IPS-18a (cell line): ENCODE measurements around the gene CEMP1.
A peak's percentile ranks its signal among the peaks of the same experiment; 100 is the strongest.

Experiments
- H3K27ac ChIP-seq: one replicate; pipeline ENCODE4 v1.5.1; 2013; ENCODE audit warnings: low read length
- H3K27me3 ChIP-seq: one replicate; pipeline ENCODE4 v1.6.1; 2013; ENCODE audit warnings: mild to moderate bottlenecking, low read length; ENCODE audit not compliant: control insufficient read depth, insufficient read depth
- H3K36me3 ChIP-seq: one replicate; pipeline ENCODE4 v1.6.1; 2013; ENCODE audit warnings: low read depth, low read length; ENCODE audit not compliant: control insufficient read depth
- H3K4me1 ChIP-seq: one replicate; pipeline ENCODE4 v1.6.1; 2013; ENCODE audit warnings: low read depth, low read length; ENCODE audit not compliant: control insufficient read depth
- H3K4me3 ChIP-seq: one replicate; pipeline ENCODE4 v1.5.1; 2013; ENCODE audit warnings: low read length
- H3K9ac ChIP-seq: one replicate; pipeline ENCODE4 v1.6.1; 2013; ENCODE audit warnings: mild to moderate bottlenecking, low read length, moderate library complexity
- H3K9me3 ChIP-seq: one replicate; pipeline ENCODE4 v1.6.1; 2013; ENCODE audit warnings: low read depth, low read length; ENCODE audit not compliant: control insufficient read depth

Gene CEMP1

GRCh38 chr16:2505695-2506094 is 25.5 kb downstream of the CEMP1 start:
- no peak overlapping the region for H3K9ac ChIP-seq
- H3K27ac ChIP-seq: no peak overlapping the region
- H3K27me3 ChIP-seq: no peaks in the 10 kb centered on the region
- H3K4me3 ChIP-seq: no peak overlapping the region
- H3K4me1 ChIP-seq: no peaks in the 10 kb centered on the region
- no peaks in the 10 kb centered on the region for H3K36me3 ChIP-seq
- H3K9me3 ChIP-seq: no peaks in the 10 kb centered on the region

DNA sequence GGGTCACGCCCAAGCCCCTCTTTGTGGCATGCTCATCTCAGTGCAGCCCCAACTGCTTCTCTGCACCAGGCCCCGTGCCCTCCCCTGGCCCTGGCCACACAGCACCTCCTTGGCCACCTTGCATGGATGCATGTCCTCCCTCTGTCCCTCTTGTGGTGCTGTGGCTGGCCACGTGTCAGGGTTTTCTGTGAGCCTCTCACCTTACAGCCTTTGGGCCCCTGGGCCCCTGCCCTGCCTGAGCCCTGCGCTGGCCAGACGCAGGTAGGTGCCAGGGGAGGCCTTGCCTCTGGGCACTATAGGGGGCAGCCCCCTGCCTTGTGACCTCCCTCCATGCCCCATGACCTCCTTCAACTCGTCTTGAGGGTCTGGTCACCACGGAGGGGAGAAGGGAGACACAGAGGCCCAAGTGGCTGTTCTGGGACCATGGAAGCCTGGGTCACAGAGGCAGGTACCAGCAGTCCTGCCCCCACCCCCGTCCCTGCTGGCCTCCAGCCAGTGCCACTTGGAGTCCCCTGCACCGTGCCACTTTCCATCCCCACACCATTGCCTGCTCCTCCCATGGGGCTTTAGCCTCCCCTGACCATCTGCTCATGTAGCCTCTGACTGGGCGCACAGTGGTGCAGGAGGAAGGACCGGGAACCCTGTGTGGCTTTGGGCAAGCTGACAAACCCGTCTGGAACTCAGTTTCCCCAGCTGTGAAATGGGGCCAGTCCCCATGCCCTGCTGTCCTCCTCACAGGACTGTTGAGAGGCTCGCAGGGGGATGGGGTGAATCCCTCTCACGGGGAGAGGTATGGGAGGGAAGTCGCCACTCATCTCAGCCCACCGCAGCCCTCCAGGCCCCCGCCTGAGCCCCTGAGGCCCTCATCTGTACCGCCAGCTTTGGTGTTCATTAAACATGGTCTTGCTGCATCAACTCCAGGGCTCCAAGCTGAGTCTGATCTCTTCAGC is 29.0 kb downstream of the CEMP1 start:
- Histone ChIP-seq H3K4me1 (no peaks in the 10 kb centered on the region), H3K9me3 (no peaks in the 10 kb centered on the region), H3K27ac (no peak overlapping the region), H3K36me3 (no peaks in the 10 kb centered on the region), H3K4me3 (no peak overlapping the region), H3K9ac (no peak overlapping the region), H3K27me3 (no peaks in the 10 kb centered on the region)

GRCh38 chr16:2500918-2501750 is 30.1 kb downstream of the CEMP1 start:
- Histone ChIP-seq H3K9me3 (no peaks in the 10 kb centered on the region), H3K9ac (peak overlapping the region; percentile 22), H3K27me3 (no peaks in the 10 kb centered on the region), H3K4me3 (peak overlapping the region; percentile 64), H3K27ac (no peak overlapping the region), H3K36me3 (peaks cover 3% of the 10 kb centered on the region), H3K4me1 (no peaks in the 10 kb centered on the region)

DNA sequence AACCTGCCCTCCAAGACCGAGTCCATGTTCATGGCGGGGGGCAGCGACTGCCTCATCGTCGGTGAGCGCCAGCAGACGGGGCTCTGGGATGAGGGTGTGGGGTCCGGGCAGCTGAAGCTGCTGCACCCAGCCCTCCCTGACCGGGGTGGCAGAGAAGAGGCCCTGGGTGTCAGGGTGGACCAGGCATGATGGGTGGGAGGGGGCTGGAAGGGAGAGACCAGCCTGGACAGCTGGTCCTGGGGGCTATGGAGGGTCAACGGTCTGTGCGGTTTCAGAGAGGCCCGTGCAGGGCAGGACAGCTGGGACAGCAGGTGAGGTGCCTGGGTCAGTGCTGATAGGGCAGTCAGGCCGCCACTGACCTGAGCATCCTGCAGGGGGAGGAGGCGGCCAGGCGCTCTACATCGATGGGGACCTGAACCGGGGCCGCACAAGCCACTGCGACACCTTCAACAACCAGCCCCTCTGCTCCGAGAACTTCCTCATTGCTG is 30.7 kb downstream of the CEMP1 start:
- H3K9me3 ChIP-seq: no peaks in the 10 kb centered on the region
- no peak overlapping the region for H3K9ac ChIP-seq
- no peaks in the 10 kb centered on the region for H3K27me3 ChIP-seq
- peaks cover 3% of the 10 kb centered on the region for H3K36me3 ChIP-seq
- no peak overlapping the region for H3K27ac ChIP-seq
- no peaks in the 10 kb centered on the region for H3K4me1 ChIP-seq
- H3K4me3 ChIP-seq: no peak overlapping the region

DNA sequence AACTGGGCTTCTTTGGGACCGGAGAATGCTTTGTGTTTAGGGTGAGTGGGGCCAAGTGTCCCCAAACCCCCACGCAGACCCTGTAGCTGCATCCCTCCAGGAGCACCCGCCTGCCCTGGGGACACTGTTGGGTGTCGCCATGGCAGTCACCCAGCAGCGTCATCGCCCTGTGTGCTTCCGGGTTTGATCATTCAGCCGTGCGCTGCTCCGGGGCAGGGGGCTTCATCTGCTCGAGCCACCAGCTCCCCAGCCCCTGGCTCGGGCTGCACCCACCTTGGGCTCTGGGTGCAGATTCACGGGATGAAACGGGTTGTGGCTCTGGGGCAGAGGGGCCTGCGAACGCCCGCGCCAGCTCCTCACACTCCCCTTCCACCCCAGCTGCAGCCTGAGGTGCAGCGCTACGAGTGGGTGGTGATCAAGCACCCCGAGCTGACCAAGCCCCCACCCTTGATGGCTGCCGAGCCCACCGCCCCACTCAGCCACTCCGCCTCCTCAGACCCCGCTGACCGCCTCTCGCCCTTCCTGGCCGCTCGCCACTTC is 31.2 kb downstream of the CEMP1 start:
- H3K27me3 ChIP-seq: no peaks in the 10 kb centered on the region
- peaks cover 3% of the 10 kb centered on the region for H3K36me3 ChIP-seq
- H3K9ac ChIP-seq: no peak overlapping the region
- no peak overlapping the region for H3K4me3 ChIP-seq
- no peaks in the 10 kb centered on the region for H3K4me1 ChIP-seq
- H3K9me3 ChIP-seq: no peaks in the 10 kb centered on the region
- no peak overlapping the region for H3K27ac ChIP-seq

GRCh38 chr16:2499454-2499853 is 31.8 kb downstream of the CEMP1 start:
- peaks cover 3% of the 10 kb centered on the region for H3K36me3 ChIP-seq
- H3K9me3 ChIP-seq: no peaks in the 10 kb centered on the region
- H3K9ac ChIP-seq: no peak overlapping the region
- H3K27me3 ChIP-seq: no peaks in the 10 kb centered on the region
- no peak overlapping the region for H3K27ac ChIP-seq
- no peaks in the 10 kb centered on the region for H3K4me1 ChIP-seq
- H3K4me3 ChIP-seq: no peak overlapping the region

- H3K9ac ChIP-seq: no peak overlapping the region
- no peaks in the 10 kb centered on the region for H3K4me1 ChIP-seq
- H3K27ac ChIP-seq: no peak overlapping the region
Measured at GRCh38 chr16:2498531-2499253, 32.5 kb downstream of the CEMP1 start.

GRCh38 chr16:2497695-2498484 is 33.3 kb downstream of the CEMP1 start:
- Histone ChIP-seq H3K4me3 (no peak overlapping the region), H3K9ac (no peak overlapping the region), H3K27me3 (no peaks in the 10 kb centered on the region), H3K36me3 (peaks cover 3% of the 10 kb centered on the region), H3K27ac (no peak overlapping the region), H3K4me1 (no peaks in the 10 kb centered on the region), H3K9me3 (no peaks in the 10 kb centered on the region)

More at GRCh38 chr16:2498531-2499253, 32.5 kb downstream of the CEMP1 start:
- Histone ChIP-seq H3K27me3 (no peaks in the 10 kb centered on the region), H3K36me3 (peaks cover 3% of the 10 kb centered on the region), H3K4me3 (no peak overlapping the region), H3K9me3 (no peaks in the 10 kb centered on the region)

- Histone ChIP-seq H3K9ac (no peak overlapping the region), H3K27ac (no peak overlapping the region), H3K27me3 (no peaks in the 10 kb centered on the region), H3K36me3 (peaks cover 3% of the 10 kb centered on the region), H3K4me1 (no peaks in the 10 kb centered on the region), H3K4me3 (no peak overlapping the region), H3K9me3 (no peaks in the 10 kb centered on the region)
Measured at GRCh38 chr16:2497116-2497630, 34.0 kb downstream of the CEMP1 start.
